HepG2 (cell line): ENCODE measurements around the gene SEMA3F. TPM values are rescaled to one million over a fixed set of nuclear protein-coding genes. Genes with fewer than 3 reads are reported as not detected.
A peak's percentile ranks its signal among the peaks of the same experiment; 100 is the strongest.

Source experiments
- AGO1 ChIP-seq: fragments of 200-400 bp; formaldehyde crosslinking; IDR thresholded peaks from 2 replicates; pipeline ENCODE4 v1.6.1; 2017; ENCODE audit warnings: mild to moderate bottlenecking, low read depth, low read length, moderate library complexity; ENCODE audit not compliant: poor library complexity, severe bottlenecking
- ATF1 ChIP-seq: IDR thresholded peaks from 2 replicates; pipeline ENCODE4 v1.6.1; 2016; ENCODE audit warnings: mild to moderate bottlenecking, control low read depth
- CAMTA2 ChIP-seq: sonication (generic); formaldehyde crosslinking; IDR thresholded peaks from 2 replicates; pipeline ENCODE4 v1.4.0; 2020; ENCODE audit warnings: mild to moderate bottlenecking, missing genetic modification reagents, borderline replicate concordance
- DDIT3 ChIP-seq: sonication (generic); formaldehyde crosslinking; IDR thresholded peaks from 2 replicates; pipeline ENCODE4 v1.4.0; 2020; ENCODE audit warnings: mild to moderate bottlenecking, missing genetic modification reagents
- ERF ChIP-seq: IDR thresholded peaks from 2 replicates; pipeline ENCODE4 v1.6.1; 2018; ENCODE audit warnings: missing biosample characterization, missing genetic modification reagents
- ETV5 ChIP-seq: IDR thresholded peaks from 2 replicates; pipeline ENCODE4 v1.6.1; 2018; ENCODE audit warnings: missing biosample characterization, missing genetic modification reagents, inconsistent platforms, borderline replicate concordance
- GTF2F1 ChIP-seq: fragments of 150-350 bp; IDR thresholded peaks from 2 replicates; pipeline ENCODE4 v1.6.1; 2014; ENCODE audit warnings: low read length
- HNF1B ChIP-seq: sonication (generic); formaldehyde crosslinking; IDR thresholded peaks from 2 replicates; pipeline ENCODE4 v1.5.1; 2020; ENCODE audit warnings: mild to moderate bottlenecking, moderate library complexity, missing genetic modification reagents
- NFYB ChIP-seq: sonication (generic); formaldehyde crosslinking; IDR thresholded peaks from 2 replicates; pipeline ENCODE4 v1.4.0; 2020; ENCODE audit warnings: missing genetic modification reagents
- SMYD3 ChIP-seq: sonication (generic); formaldehyde crosslinking; IDR thresholded peaks from 2 replicates; pipeline ENCODE4 v1.8.1; 2023; ENCODE audit warnings: mild to moderate bottlenecking, missing genetic modification reagents
- SP1 ChIP-seq, 2 experiments: fragments of 450-650 bp in 1 of 2; sonication (generic) in 1 of 2; formaldehyde crosslinking in 1 of 2; IDR thresholded peaks; 2 replicates each; pipeline versions ENCODE4 v1.4.0 to v1.6.1; 2016 to 2020; ENCODE audit warnings: missing genetic modification reagents in 1 of 2
- SRY ChIP-seq: sonication (generic); formaldehyde crosslinking; IDR thresholded peaks from 2 replicates; pipeline ENCODE4 v1.8.0; 2022; ENCODE audit warnings: mild to moderate bottlenecking, missing genetic modification reagents
- TCF7 ChIP-seq: sonication (generic); IDR thresholded peaks from 2 replicates; pipeline ENCODE4 v1.6.1; 2016; ENCODE audit warnings: antibody characterized with exemption, low read depth
- ZFP36L1 ChIP-seq: sonication (generic); formaldehyde crosslinking; IDR thresholded peaks from 2 replicates; pipeline ENCODE4 v1.8.0; 2022; ENCODE audit warnings: mild to moderate bottlenecking, missing genetic modification reagents, moderate library complexity
- ZFP37 ChIP-seq: sonication (generic); formaldehyde crosslinking; IDR thresholded peaks from 2 replicates; pipeline ENCODE4 v1.4.0; 2020; ENCODE audit warnings: missing genetic modification reagents, borderline replicate concordance
- ZNF232 ChIP-seq: sonication (generic); formaldehyde crosslinking; IDR thresholded peaks from 2 replicates; pipeline ENCODE4 v1.4.0; 2020; ENCODE audit warnings: missing genetic modification reagents, borderline replicate concordance
- ZNF234 ChIP-seq: sonication (generic); formaldehyde crosslinking; conservative IDR thresholded peaks from 2 replicates; pipeline ENCODE4 v1.5.1; 2020; ENCODE audit warnings: mild to moderate bottlenecking, missing genetic modification reagents
- ZNF414 ChIP-seq: sonication (generic); formaldehyde crosslinking; IDR thresholded peaks from 2 replicates; pipeline ENCODE4 v1.5.0; 2020; ENCODE audit warnings: missing genetic modification reagents
- ZNF543 ChIP-seq: sonication (generic); formaldehyde crosslinking; IDR thresholded peaks from 2 replicates; pipeline ENCODE4 v1.4.0; 2020; ENCODE audit warnings: mild to moderate bottlenecking, missing genetic modification reagents
- ZNF572 ChIP-seq: sonication (generic); formaldehyde crosslinking; IDR thresholded peaks from 2 replicates; pipeline ENCODE4 v1.5.1; 2020; ENCODE audit warnings: mild to moderate bottlenecking, missing genetic modification reagents
- ZNF7 ChIP-seq: IDR thresholded peaks from 2 replicates; pipeline ENCODE4 v1.6.1; 2016; ENCODE audit warnings: missing biosample characterization, missing genetic modification reagents
- ZNF746 ChIP-seq: sonication (generic); formaldehyde crosslinking; IDR thresholded peaks from 2 replicates; pipeline ENCODE4 v1.8.0; 2022; ENCODE audit warnings: mild to moderate bottlenecking, missing genetic modification reagents
- ZNF891 ChIP-seq: sonication (generic); formaldehyde crosslinking; IDR thresholded peaks from 2 replicates; pipeline ENCODE4 v1.5.0; 2020; ENCODE audit warnings: mild to moderate bottlenecking, missing genetic modification reagents
- polyA plus RNA-seq, 8 experiments: library from polyadenylated mRNA; depleted of rRNA in 3 of 8; stranded (reverse) in 7 of 8; unstranded in 1 of 8; fragments of >200 nt; fragmentation: Illumina TruSeq in 4 of 8; extraction: Trizol in 4 of 8; gene quantifications; 2 replicates each; pipeline versions ENCODE4 v1.2.1 to v1.2.3, GENCODE V29; 2011 to 2016; ENCODE audit warnings: low read depth in 4 of 8, missing spikeins in 1 of 8, mixed read lengths in 1 of 8; ENCODE audit not compliant: insufficient read depth in 1 of 8
- total RNA-seq, 5 experiments: library from RNA; depleted of rRNA; stranded (reverse); fragments of >200 nt; fragmentation: Illumina TruSeq; extraction: Trizol; gene quantifications; 2 replicates each; pipeline ENCODE4 v1.2.3, GENCODE V29; 2016; ENCODE audit warnings: low read depth in 1 of 5
- TF ChIP-seq, protein P1 (sequence below), 2 experiments: IDR thresholded peaks; 2 replicates each; pipeline ENCODE4 v1.6.1; 2011 to 2012; ENCODE audit warnings: low read length in 2 of 2, borderline replicate concordance in 1 of 2, low read depth in 1 of 2, mild to moderate bottlenecking in 1 of 2, moderate library complexity in 1 of 2

The SEMA3F gene
- total and polyA plus RNA-seq, 2 of the 13 experiments (the other 11 are each of a cell fraction or from before 2014, with no cell fraction given) = 7.6 to 17.2 TPM

DNA sequence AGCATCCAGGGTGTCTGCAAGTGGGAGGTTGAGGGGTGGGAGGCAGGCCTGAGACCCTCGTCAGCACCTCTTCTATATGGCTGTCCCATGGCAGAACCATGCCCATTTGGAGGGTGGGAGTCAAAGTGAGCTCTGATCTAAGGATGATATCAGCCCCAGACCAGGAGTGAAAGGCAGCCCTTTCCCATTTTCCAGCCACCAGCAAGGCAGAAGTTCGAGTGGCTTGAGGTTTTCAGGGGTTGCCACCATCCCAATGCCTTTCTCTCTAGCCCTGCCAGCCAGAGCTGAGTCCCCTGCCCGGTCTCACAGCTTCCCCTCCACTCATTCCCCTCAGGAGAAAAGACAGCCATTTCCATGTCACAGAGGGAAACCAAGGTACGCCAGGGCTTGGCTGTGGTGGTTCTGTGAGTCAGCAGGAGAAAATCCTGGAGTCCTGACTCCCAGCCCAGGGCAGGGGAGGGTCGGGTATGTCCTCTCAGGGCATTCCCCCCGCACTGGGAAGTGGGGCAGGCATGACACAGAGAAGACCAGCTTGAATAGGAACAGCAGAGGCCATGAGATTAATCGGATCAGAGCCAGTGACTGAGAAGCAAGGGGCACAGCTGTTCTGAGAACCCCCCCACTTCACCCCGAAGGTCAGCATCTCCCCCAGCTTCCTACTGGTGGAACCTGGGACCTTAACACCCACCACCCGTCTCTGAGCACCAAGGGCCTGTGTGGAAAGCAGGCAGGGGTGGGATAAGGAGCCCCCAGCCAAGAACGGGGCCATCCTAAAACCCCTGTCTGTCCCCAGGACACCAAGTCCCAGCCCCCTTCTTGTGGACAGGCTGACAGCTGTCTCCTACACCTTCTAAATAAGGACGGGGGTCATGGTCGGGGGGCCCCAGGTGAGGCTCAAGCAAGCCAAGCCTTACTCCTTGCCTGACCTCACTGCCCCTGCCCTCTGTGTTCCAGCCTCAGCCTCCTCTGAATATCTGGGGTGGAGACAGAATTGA, 49.0 kb downstream of the SEMA3F start (continued):
- 0 out of 2 replicates have a peak, but pooled peaks have one; percentile 3 for TF ChIP-seq HNF1B
- TF ChIP-seq ZNF572 = 0 out of 2 replicates have a peak, but pooled peaks have one; percentile 31
- 0 out of 2 replicates have a peak, but pooled peaks have one; percentile 9 for TF ChIP-seq SRY (CRISPR knock-in tag)
- TF ChIP-seq ZNF7 (CRISPR knock-in tag) = no peak
- no peak for TF ChIP-seq ZFP37
- TF ChIP-seq, protein P1, sequence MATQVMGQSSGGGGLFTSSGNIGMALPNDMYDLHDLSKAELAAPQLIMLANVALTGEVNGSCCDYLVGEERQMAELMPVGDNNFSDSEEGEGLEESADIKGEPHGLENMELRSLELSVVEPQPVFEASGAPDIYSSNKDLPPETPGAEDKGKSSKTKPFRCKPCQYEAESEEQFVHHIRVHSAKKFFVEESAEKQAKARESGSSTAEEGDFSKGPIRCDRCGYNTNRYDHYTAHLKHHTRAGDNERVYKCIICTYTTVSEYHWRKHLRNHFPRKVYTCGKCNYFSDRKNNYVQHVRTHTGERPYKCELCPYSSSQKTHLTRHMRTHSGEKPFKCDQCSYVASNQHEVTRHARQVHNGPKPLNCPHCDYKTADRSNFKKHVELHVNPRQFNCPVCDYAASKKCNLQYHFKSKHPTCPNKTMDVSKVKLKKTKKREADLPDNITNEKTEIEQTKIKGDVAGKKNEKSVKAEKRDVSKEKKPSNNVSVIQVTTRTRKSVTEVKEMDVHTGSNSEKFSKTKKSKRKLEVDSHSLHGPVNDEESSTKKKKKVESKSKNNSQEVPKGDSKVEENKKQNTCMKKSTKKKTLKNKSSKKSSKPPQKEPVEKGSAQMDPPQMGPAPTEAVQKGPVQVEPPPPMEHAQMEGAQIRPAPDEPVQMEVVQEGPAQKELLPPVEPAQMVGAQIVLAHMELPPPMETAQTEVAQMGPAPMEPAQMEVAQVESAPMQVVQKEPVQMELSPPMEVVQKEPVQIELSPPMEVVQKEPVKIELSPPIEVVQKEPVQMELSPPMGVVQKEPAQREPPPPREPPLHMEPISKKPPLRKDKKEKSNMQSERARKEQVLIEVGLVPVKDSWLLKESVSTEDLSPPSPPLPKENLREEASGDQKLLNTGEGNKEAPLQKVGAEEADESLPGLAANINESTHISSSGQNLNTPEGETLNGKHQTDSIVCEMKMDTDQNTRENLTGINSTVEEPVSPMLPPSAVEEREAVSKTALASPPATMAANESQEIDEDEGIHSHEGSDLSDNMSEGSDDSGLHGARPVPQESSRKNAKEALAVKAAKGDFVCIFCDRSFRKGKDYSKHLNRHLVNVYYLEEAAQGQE (IDR thresholded peaks at IDR 0.05; ENCODE audit: borderline replicate concordance in 1 of 2, low read depth in 1 of 2, low read length in 2 of 2) = no peak
- no peak for TF ChIP-seq ERF (CRISPR knock-in tag)
- no peak for TF ChIP-seq DDIT3
- TF ChIP-seq ATF1 (CRISPR knock-in tag) = no peak
- no peak for TF ChIP-seq TCF7
- no peak for TF ChIP-seq ETV5 (CRISPR knock-in tag)
- no peak for TF ChIP-seq ZNF414
- no peak for TF ChIP-seq ZNF234 (CRISPR knock-in tag)
- TF ChIP-seq ZNF543 = no peak
- no peak for TF ChIP-seq AGO1
- no peak for TF ChIP-seq NFYB (CRISPR knock-in tag)
- no peak for TF ChIP-seq ZNF746 (CRISPR knock-in tag)
- no peak for TF ChIP-seq ZFP36L1 (CRISPR knock-in tag)
- no peak for TF ChIP-seq SP1 (IDR thresholded peaks at IDR 0.05)
- no peak for TF ChIP-seq SP1 (CRISPR knock-in tag; IDR thresholded peaks at IDR 0.05)
- TF ChIP-seq CAMTA2 (CRISPR knock-in tag) = 0 out of 2 replicates have a peak, but pooled peaks have one; percentile 77
- TF ChIP-seq SMYD3 (CRISPR knock-in tag) = no peak
- TF ChIP-seq ZNF232 (CRISPR knock-in tag) = no peak
- no peak for TF ChIP-seq GTF2F1
- 0 out of 2 replicates have a peak, but pooled peaks have one; percentile 6 for TF ChIP-seq ZNF891
